Trophoblast cell (in vitro differentiated cells and primary cell): ENCODE data around the gene FADS3.

Source experiments
- DNase-seq, 2 donors: peaks; one replicate each; pipeline ENCODE4 v3.0.0-alpha.2; 2016
- H2AFZ ChIP-seq: 2 replicates; pipeline ENCODE4 v1.6.1; 2013; ENCODE audit warnings: low read length, moderate library complexity, mild to moderate bottlenecking; ENCODE audit not compliant: insufficient read depth, poor library complexity
- H2AK5ac ChIP-seq: 2 replicates; pipeline ENCODE4 v1.6.1; 2013; ENCODE audit warnings: mild to moderate bottlenecking, low read length
- H2BK120ac ChIP-seq: 2 replicates; pipeline ENCODE4 v1.6.1; 2013; ENCODE audit warnings: low read length, mild to moderate bottlenecking, moderate library complexity; ENCODE audit not compliant: insufficient read depth, poor library complexity
- H2BK12ac ChIP-seq: 2 replicates; pipeline ENCODE4 v1.6.1; 2013; ENCODE audit warnings: mild to moderate bottlenecking, low read length, moderate library complexity
- H2BK5ac ChIP-seq: 2 replicates; pipeline ENCODE4 v1.6.1; 2013; ENCODE audit warnings: low read length, low read depth, moderate library complexity, mild to moderate bottlenecking; ENCODE audit not compliant: poor library complexity
- H3K14ac ChIP-seq: 2 replicates; pipeline ENCODE4 v1.6.1; 2013; ENCODE audit warnings: mild to moderate bottlenecking, low read length
- H3K18ac ChIP-seq: 2 replicates; pipeline ENCODE4 v1.6.1; 2013; ENCODE audit warnings: mild to moderate bottlenecking, low read length
- H3K23ac ChIP-seq: 2 replicates; pipeline ENCODE4 v1.6.1; 2013; ENCODE audit warnings: low read length
- H3K27ac ChIP-seq: 2 replicates; pipeline ENCODE4 v1.5.1; 2013; ENCODE audit warnings: low read depth, mild to moderate bottlenecking, inconsistent platforms, low read length, moderate library complexity
- H3K27me3 ChIP-seq: 2 replicates; pipeline ENCODE4 v1.6.1; 2013; ENCODE audit warnings: inconsistent platforms, mild to moderate bottlenecking, low read length, moderate library complexity; ENCODE audit not compliant: insufficient read depth
- H3K36me3 ChIP-seq, 2 experiments: 1 replicate in 1 of 2; 2 replicates in 1 of 2; pipeline ENCODE4 v1.6.1; 2013; ENCODE audit warnings: low read length in 2 of 2, mild to moderate bottlenecking in 2 of 2, moderate library complexity in 1 of 2; ENCODE audit not compliant: insufficient read depth in 2 of 2, control insufficient read depth in 1 of 2
- H3K4ac ChIP-seq: 2 replicates; pipeline ENCODE4 v1.6.1; 2013; ENCODE audit warnings: low read depth, mild to moderate bottlenecking, low read length, moderate library complexity
- H3K4me1 ChIP-seq, 2 experiments: 1 replicate in 1 of 2; 2 replicates in 1 of 2; pipeline ENCODE4 v1.6.1; 2013; ENCODE audit warnings: low read length in 2 of 2, mild to moderate bottlenecking in 2 of 2, moderate library complexity in 1 of 2; ENCODE audit not compliant: insufficient read depth in 2 of 2, control insufficient read depth in 1 of 2
- H3K4me2 ChIP-seq: 2 replicates; pipeline ENCODE4 v1.6.1; 2013; ENCODE audit warnings: inconsistent platforms, mild to moderate bottlenecking, low read length, moderate library complexity
- H3K4me3 ChIP-seq: 2 replicates; pipeline ENCODE4 v1.5.1; 2013; ENCODE audit warnings: mild to moderate bottlenecking, low read depth, low read length, inconsistent platforms
- H3K79me1 ChIP-seq: one replicate; pipeline ENCODE4 v1.6.1; 2013; ENCODE audit warnings: low read length
- H3K79me2 ChIP-seq: 2 replicates; pipeline ENCODE4 v1.6.1; 2013; ENCODE audit warnings: low read length, mild to moderate bottlenecking; ENCODE audit not compliant: control insufficient read depth, insufficient read depth, poor library complexity
- H3K9ac ChIP-seq: 2 replicates; pipeline ENCODE4 v1.6.1; 2013; ENCODE audit warnings: mild to moderate bottlenecking, low read length
- H3K9me3 ChIP-seq: 2 replicates; pipeline ENCODE4 v1.6.1; 2013; ENCODE audit warnings: low read depth, mild to moderate bottlenecking, control low read depth, inconsistent platforms, low read length; ENCODE audit not compliant: insufficient read depth
- H4K12ac ChIP-seq: 2 replicates; pipeline ENCODE4 v1.6.1; 2013; ENCODE audit warnings: low read depth, mild to moderate bottlenecking, low read length, moderate library complexity
- H4K8ac ChIP-seq: 2 replicates; pipeline ENCODE4 v1.6.1; 2013; ENCODE audit warnings: low read depth, mild to moderate bottlenecking, low read length, moderate library complexity
- H4K91ac ChIP-seq: one replicate; pipeline ENCODE4 v1.6.1; 2013; ENCODE audit warnings: low read depth, mild to moderate bottlenecking, low read length, moderate library complexity
- WGBS: extraction: QIAGEN DNeasy Blood & Tissue Kit; methylation state at CpG from one replicate; pipeline ENCODE4 v1.1.7; 2013; ENCODE audit warnings: missing lambda C conversion rate; ENCODE audit not compliant: insufficient read length, insufficient coverage; ENCODE audit errors: extremely low coverage; 5-methylcytosine and 5-hydroxymethylcytosine counted together

The FADS3 gene

DNA sequence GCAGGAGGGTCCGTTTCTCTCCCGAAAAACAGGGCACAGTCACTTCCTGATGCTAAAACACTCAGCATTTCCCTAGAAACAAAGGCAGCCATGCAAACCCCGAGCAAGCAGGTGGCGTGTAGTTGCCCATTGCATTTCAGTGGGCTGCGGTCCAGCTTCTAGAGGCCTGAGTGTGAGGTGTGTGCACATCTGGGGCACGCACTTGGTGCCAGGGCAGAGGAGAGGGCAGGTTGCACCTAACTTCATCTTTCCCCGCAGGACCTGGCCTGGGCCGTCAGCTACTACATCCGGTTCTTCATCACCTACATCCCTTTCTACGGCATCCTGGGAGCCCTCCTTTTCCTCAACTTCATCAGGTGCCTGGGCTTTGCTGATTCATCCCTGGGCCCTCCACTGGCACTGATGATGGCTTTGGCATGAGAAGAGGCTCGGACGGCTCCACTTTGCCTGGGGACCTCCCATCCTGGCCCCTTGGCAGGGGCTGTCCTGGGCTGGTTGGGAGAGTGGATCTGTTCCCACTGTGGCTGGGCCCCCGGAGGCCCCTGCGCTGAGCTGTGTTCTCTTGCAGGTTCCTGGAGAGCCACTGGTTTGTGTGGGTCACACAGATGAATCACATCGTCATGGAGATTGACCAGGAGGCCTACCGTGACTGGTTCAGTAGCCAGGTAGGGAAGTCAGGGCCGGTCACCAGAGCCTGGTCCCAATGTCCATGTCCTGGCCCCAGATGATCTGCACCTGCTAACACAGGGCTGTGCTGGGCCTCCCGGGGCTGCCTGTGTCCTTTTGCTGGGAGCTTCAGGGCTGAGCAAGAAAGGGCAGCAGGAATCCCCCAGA is 28.4 kb downstream of the FADS3 start:
- H3K36me3 ChIP-seq: peaks cover 73 to 74% of the 10 kb centered on the region in 2 experiments

DNA sequence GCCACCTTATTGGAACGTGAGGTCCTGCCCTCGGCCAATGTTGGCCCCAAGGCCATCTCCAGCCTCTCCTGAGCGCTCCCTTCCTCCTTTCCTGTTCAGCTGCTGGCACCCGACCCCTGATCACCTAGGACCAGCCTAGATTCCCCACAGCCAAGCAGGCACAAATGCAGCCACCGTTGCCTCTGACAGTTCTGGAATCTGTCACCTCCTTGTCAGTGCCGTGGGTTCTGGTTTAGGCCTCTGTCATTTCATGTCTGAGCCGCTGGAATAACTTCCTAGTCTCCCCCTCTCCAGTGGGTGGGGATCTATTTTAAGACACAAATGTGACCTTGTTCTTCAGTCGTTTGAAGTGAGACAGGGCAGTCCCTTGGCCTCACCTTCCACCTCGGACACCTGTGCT is 29.7 kb downstream of the FADS3 start:
- no peak overlapping the region for H3K27ac ChIP-seq
- no peak overlapping the region for H2BK12ac ChIP-seq
- H4K8ac ChIP-seq: no peak overlapping the region
- H3K9me3 ChIP-seq: no peaks in the 10 kb centered on the region
- H3K36me3 ChIP-seq: peaks cover 78 to 80% of the 10 kb centered on the region in 2 experiments
- H3K23ac ChIP-seq: no peak overlapping the region
- no peaks in the 10 kb centered on the region for H3K79me2 ChIP-seq
- H2AFZ ChIP-seq: no peak overlapping the region
- no peaks in the 10 kb centered on the region for H3K79me1 ChIP-seq
- no peak overlapping the region for H2BK120ac ChIP-seq
- no peaks in the 10 kb centered on the region for H3K27me3 ChIP-seq
- DNase-seq: no peak
- no peak overlapping the region for H4K12ac ChIP-seq
- H3K4me1 ChIP-seq: peaks cover 0 to 4% of the 10 kb centered on the region in 2 experiments
- WGBS: no CpG with 5 or more reads among the region's 9 CpGs
- H4K91ac ChIP-seq: no peak overlapping the region
- H3K4me3 ChIP-seq: no peak overlapping the region
- H3K9ac ChIP-seq: no peak overlapping the region
- H3K14ac ChIP-seq: no peak overlapping the region
- H3K4ac ChIP-seq: no peak overlapping the region
- no peak overlapping the region for H3K18ac ChIP-seq
- H3K4me2 ChIP-seq: no peak overlapping the region
- no peak overlapping the region for H2BK5ac ChIP-seq
- no peak overlapping the region for H2AK5ac ChIP-seq

More for the DNA sequence above, 28.4 kb downstream of the FADS3 start:
- H3K18ac ChIP-seq: no peak overlapping the region
- no peak overlapping the region for H3K27ac ChIP-seq
- no peak overlapping the region for H4K91ac ChIP-seq
- no CpG with 5 or more reads among the region's 18 CpGs for WGBS
- no peak overlapping the region for H3K9ac ChIP-seq
- H3K23ac ChIP-seq: no peak overlapping the region
- no peak overlapping the region for H2BK120ac ChIP-seq
- H3K4me1 ChIP-seq: peaks cover 0 to 4% of the 10 kb centered on the region in 2 experiments
- no peaks in the 10 kb centered on the region for H3K79me1 ChIP-seq
- no peak for DNase-seq
- H3K9me3 ChIP-seq: no peaks in the 10 kb centered on the region
- no peak overlapping the region for H4K8ac ChIP-seq
- no peak overlapping the region for H2AK5ac ChIP-seq
- H3K4ac ChIP-seq: no peak overlapping the region
- H3K4me3 ChIP-seq: no peak overlapping the region
- no peak overlapping the region for H2BK5ac ChIP-seq
- H2BK12ac ChIP-seq: no peak overlapping the region
- H2AFZ ChIP-seq: no peak overlapping the region
- H3K79me2 ChIP-seq: no peaks in the 10 kb centered on the region
- H4K12ac ChIP-seq: no peak overlapping the region
- H3K27me3 ChIP-seq: no peaks in the 10 kb centered on the region
- H3K4me2 ChIP-seq: no peak overlapping the region
- H3K14ac ChIP-seq: no peak overlapping the region

DNA sequence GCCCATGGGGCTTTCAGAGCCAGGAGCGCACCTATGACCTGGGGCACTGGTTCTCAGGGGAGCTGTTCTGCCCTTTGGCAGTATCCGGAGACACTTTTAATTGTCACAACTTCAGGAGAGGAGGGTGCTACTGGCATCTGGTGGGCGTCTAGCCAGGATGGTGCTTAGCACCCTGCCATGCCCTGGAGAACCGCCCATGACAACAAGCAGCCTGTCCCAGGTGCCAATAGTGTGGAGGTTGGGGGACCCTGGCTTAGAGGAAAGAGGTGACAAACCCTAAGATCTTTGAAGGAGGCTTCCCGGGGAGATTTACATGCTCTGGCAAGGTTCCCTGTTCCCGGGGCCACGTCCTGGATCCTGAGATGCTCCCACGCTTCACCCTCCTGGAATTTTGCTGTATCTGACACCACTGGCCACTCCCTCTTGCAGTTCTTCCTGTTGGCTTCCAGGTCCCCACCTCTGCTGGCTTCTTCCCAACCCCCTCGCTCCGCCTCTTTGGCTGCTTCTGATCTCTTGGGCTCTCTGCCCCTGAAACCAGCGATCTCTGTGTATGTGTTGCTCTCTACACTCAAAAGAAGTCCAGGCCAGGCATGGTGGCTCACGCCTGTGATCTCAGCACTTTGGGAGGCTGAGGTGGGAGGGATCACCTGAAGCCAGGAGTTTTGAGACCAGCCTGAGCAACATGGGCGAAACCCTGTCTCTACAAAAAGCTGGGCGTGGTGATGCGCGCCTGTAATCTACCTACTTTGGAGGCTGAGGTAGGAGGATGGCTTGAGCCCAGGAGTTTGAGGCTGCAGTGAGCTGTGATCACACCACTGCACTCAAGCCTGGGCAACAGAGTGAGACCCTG is 31.1 kb downstream of the FADS3 start:
- no peak overlapping the region for H2AFZ ChIP-seq
- no peak overlapping the region for H3K27ac ChIP-seq
- no CpG with 5 or more reads among the region's 16 CpGs for WGBS

GRCh38 chr11:61855939-61856680 is 35.2 kb downstream of the FADS3 start:
- Histone ChIP-seq H3K27me3 (no peaks in the 10 kb centered on the region), H3K14ac (no peak overlapping the region), H3K23ac (no peak overlapping the region), H3K9ac (no peak overlapping the region), H3K79me2 (no peaks in the 10 kb centered on the region), H2BK120ac (no peak overlapping the region), H3K4ac (no peak overlapping the region), H3K36me3 (peaks cover 77 to 79% of the 10 kb centered on the region in 2 experiments), H2AFZ (no peak overlapping the region), H2AK5ac (no peak overlapping the region), H4K8ac (no peak overlapping the region), H3K27ac (no peak overlapping the region), H4K91ac (no peak overlapping the region), H3K4me3 (no peak overlapping the region), H4K12ac (no peak overlapping the region), H3K18ac (no peak overlapping the region), H3K4me2 (no peak overlapping the region), H3K4me1 (no peaks in the 10 kb centered on the region), H3K9me3 (no peaks in the 10 kb centered on the region), H2BK12ac (no peak overlapping the region), H2BK5ac (no peak overlapping the region), H3K79me1 (no peaks in the 10 kb centered on the region)
- no CpG with 5 or more reads among the region's 12 CpGs for WGBS
- DNase-seq: no peak

More for the DNA sequence above, 31.1 kb downstream of the FADS3 start:
- Histone ChIP-seq H4K8ac (no peak overlapping the region), H3K4me1 (no peaks in the 10 kb centered on the region), H3K79me1 (no peaks in the 10 kb centered on the region), H3K79me2 (no peaks in the 10 kb centered on the region), H3K18ac (no peak overlapping the region), H2BK5ac (no peak overlapping the region), H3K14ac (no peak overlapping the region), H2BK120ac (no peak overlapping the region), H3K4ac (no peak overlapping the region), H3K23ac (no peak overlapping the region), H3K9ac (no peak overlapping the region), H4K12ac (no peak overlapping the region), H3K4me3 (no peak overlapping the region), H2BK12ac (no peak overlapping the region), H3K27me3 (no peaks in the 10 kb centered on the region), H3K9me3 (no peaks in the 10 kb centered on the region), H2AK5ac (no peak overlapping the region), H3K4me2 (no peak overlapping the region), H4K91ac (no peak overlapping the region), H3K36me3 (peaks cover 79 to 80% of the 10 kb centered on the region in 2 experiments)
- no peak for DNase-seq
